PFSK-1 (cell line): ENCODE data around the gene CDCA8.

Experiments
- FOXP2 ChIP-seq: optimal IDR thresholded peaks from 2 replicates; pipeline ENCODE3; 2011; ENCODE audit warnings: borderline replicate concordance, control low read depth, inconsistent platforms; ENCODE audit not compliant: insufficient read depth; ENCODE audit errors: extremely low read length, extremely low read depth
- POLR2AphosphoS5 ChIP-seq: IDR thresholded peaks from 2 replicates; pipeline ENCODE4 v1.6.1; 2012; ENCODE audit warnings: low read depth, mild to moderate bottlenecking, control low read depth, low read length, moderate library complexity
- REST ChIP-seq, 2 experiments: IDR thresholded peaks; 2 replicates each; pipeline versions ENCODE4 v1.6.1 to v1.8.0; 2011 to 2012; ENCODE audit warnings: low read depth in 2 of 2, low read length in 2 of 2, control low read depth in 1 of 2, inconsistent platforms in 1 of 2, mild to moderate bottlenecking in 1 of 2, moderate library complexity in 1 of 2; ENCODE audit not compliant: insufficient read depth in 1 of 2
- SIN3A ChIP-seq: IDR thresholded peaks from 2 replicates; pipeline ENCODE4 v1.6.1; 2012; ENCODE audit warnings: mild to moderate bottlenecking, low read length, moderate library complexity, borderline replicate concordance; ENCODE audit not compliant: insufficient read depth
- TAF1 ChIP-seq: IDR thresholded peaks from 2 replicates; pipeline ENCODE4 v1.6.1; 2012; ENCODE audit warnings: low read length, control low read depth, borderline replicate concordance; ENCODE audit not compliant: insufficient read depth

- TF ChIP-seq TAF1 (no peak), POLR2AphosphoS5 (no peak), SIN3A (no peak), FOXP2 (no peak), REST (IDR thresholded peaks at IDR 0.05; ENCODE audit: insufficient read depth in 1 of 2, low read depth in 2 of 2, low read length in 2 of 2) (no peak)
These were observed 42.1 kb upstream of the CDCA8 start for GRCh38 chr1:37650173-37650572.
